Right lobe of liver (tissue), 6 donors: ENCODE measurements around the gene DCX. TPM values are rescaled to one million over a fixed set of nuclear protein-coding genes. Genes with fewer than 3 reads are reported as not detected.

ENCODE experiments used
- ATAC-seq, 4 donors: fragments of 200-7000 bp; cut with Tn5 transposase; one replicate each; pipeline ENCODE4 v1.9.1; 2020; ENCODE audit warnings: mild to moderate bottlenecking in 4 of 4, moderate library complexity in 4 of 4
- DNase-seq, 3 donors: peaks; one replicate each; pipeline ENCODE4 v3.0.0-alpha.2; 2020
- H3K27ac ChIP-seq, 3 donors: fragments of 200-600 bp; one replicate each; pipeline ENCODE4 v1.8.0; 2022
- H3K27me3 ChIP-seq, 2 donors: fragments of 200-600 bp; one replicate each; pipeline ENCODE4 v1.8.0; 2022
- H3K36me3 ChIP-seq, 4 donors: fragments of 200-600 bp; sonication (generic) in 1 of 4; one replicate each; pipeline versions ENCODE4 v1.5.1 to v1.8.0; 2017 to 2022; ENCODE audit warnings: control low read depth in 1 of 4
- H3K4me1 ChIP-seq, 4 donors: fragments of 200-600 bp; sonication (generic) in 1 of 4; one replicate each; pipeline versions ENCODE4 v1.5.1 to v1.8.0; 2017 to 2022; ENCODE audit warnings: control low read depth in 1 of 4
- H3K4me3 ChIP-seq, 3 donors: fragments of 200-600 bp; one replicate each; pipeline ENCODE4 v1.8.0; 2022
- H3K9me3 ChIP-seq, 4 donors: fragments of 200-600 bp; sonication (generic) in 1 of 4; one replicate each; pipeline versions ENCODE4 v1.5.1 to v1.8.0; 2017 to 2022; ENCODE audit warnings: control low read depth in 1 of 4
- POLR2A ChIP-seq: fragments of 450-650 bp; IDR thresholded peaks from one replicate; pipeline ENCODE4 v1.6.1; 2017; ENCODE audit warnings: antibody characterized with exemption, mild to moderate bottlenecking
- WGBS: methylation state at CpG from one replicate; pipeline ENCODE4 v1.1.6; 2018; ENCODE audit warnings: low coverage, low lambda C conversion rate; ENCODE audit not compliant: insufficient coverage; ENCODE audit errors: missing lambda C conversion rate; 5-methylcytosine and 5-hydroxymethylcytosine counted together
- intact Hi-C, 2 donors: fragments of 100-400 bp; cut with DNase I; formaldehyde crosslinking; loops; one replicate each; pipeline versions ENCODE4 v1.11.2 to v1.14.1; 2022
- total RNA-seq, 6 experiments: library from RNA; depleted of rRNA in 2 of 6; stranded (reverse); fragments of >200 nt in 2 of 6; fragmentation: NEBNext Ultra II Directional in 3 of 6; extraction: Animal tissue kit (Norgen Biotek cat#: 25700) in 3 of 6; gene quantifications; one replicate each; pipeline versions ENCODE4 v1.1.0 to v1.2.4, GENCODE V29; 2016 to 2023
- TF ChIP-seq, protein P1 (sequence below), 4 donors: fragments of 200-600 bp in 3 of 4; fragments of 450-650 bp in 1 of 4; IDR thresholded peaks; one replicate each; pipeline versions ENCODE4 v1.5.1 to v1.8.0; 2016 to 2022; ENCODE audit warnings: antibody characterized with exemption in 4 of 4, mild to moderate bottlenecking in 2 of 4
- donor health status: DM: no; HTN: yes; CAD: no.
- donor health status: DM: no; HTN: no; CAD: no.
- donor health status: DM: no; HTN: no; CAD: no.
- donor health status: DM: no; HTN: yes; CAD: no.
- donor health status: DM: no; HTN: yes; CAD: no.

Gene DCX
- total RNA-seq, 6 experiments from 2014 or later, result 0.09 to 0.25 (median 0.25) TPM; not detected in 3

DNA sequence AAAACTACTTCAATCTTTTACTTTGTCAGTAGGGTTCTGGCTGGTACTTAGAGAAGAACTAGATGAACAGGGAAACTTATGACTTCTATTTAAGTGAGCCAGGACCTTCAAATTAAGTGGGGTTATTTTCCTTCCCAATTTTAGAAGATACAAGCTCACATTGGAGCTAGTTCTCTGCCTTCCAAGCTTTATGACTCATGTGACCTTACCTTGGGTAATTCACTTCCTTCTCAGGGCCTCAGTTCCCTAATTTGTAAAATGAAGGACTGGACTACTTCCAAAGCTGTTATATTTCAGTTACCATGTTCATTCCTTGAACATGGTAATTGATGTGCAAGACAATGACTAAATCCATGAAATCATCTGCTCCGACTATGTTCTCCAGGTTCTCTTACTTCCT lies 32.0 kb upstream of the DCX start:
- no peak overlapping the region for H3K27ac ChIP-seq
- 40% methylated on average over 1 of the region's 1 CpG for WGBS
- TF ChIP-seq, protein P1, sequence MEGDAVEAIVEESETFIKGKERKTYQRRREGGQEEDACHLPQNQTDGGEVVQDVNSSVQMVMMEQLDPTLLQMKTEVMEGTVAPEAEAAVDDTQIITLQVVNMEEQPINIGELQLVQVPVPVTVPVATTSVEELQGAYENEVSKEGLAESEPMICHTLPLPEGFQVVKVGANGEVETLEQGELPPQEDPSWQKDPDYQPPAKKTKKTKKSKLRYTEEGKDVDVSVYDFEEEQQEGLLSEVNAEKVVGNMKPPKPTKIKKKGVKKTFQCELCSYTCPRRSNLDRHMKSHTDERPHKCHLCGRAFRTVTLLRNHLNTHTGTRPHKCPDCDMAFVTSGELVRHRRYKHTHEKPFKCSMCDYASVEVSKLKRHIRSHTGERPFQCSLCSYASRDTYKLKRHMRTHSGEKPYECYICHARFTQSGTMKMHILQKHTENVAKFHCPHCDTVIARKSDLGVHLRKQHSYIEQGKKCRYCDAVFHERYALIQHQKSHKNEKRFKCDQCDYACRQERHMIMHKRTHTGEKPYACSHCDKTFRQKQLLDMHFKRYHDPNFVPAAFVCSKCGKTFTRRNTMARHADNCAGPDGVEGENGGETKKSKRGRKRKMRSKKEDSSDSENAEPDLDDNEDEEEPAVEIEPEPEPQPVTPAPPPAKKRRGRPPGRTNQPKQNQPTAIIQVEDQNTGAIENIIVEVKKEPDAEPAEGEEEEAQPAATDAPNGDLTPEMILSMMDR (IDR thresholded peaks at IDR 0.05), result no peak
- TF ChIP-seq POLR2A, result no peak
- DNase-seq (no peak), ATAC-seq (no peak)
- no peaks in the 10 kb centered on the region for H3K36me3 ChIP-seq
- intact Hi-C loops, result no loop called here
- H3K4me3 ChIP-seq, result no peak overlapping the region
- H3K9me3 ChIP-seq, result no peaks in the 10 kb centered on the region
- no peaks in the 10 kb centered on the region for H3K4me1 ChIP-seq
- H3K27me3 ChIP-seq, result peaks cover 0 to 5% of the 10 kb centered on the region in 2 donors

DNA sequence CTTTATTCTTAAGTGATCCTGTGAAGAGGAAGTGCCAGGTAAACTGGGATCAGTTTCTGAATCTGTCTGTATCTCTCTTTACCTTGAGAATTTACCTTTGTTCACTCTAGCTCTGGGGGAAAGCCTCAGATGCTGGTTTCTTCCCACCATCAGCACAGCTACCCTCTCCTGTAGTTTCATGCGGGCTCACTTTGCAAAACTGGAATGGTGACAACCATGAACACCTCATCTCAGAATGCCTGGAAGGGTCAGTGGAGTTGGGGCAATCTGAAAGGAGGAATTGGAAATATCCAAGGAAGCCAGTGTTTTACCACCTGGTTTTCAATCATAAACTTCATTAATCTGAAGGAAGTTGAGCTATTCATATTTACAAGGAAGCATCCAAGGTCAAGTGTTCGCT lies 30.8 kb upstream of the DCX start:
- intact Hi-C loops, result no loop called here
- no peak for ATAC-seq

DNA sequence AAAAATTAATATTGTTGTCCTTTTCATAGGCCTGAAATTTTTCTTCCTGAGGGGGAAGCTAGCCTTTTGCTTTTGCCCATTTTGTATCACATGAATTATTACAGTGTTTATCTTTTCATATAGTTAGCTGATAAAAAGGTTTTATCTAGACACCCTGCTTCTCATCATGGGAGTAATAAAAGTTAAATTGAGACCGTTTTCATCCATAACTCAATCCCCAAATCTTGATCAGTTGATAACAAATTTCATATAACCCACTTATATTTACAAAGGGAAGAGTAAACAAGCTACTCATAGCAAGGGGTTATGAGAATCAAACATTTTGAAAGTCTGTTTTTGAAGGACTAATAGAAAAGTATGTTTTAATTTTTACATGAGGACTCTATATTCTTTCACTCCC lies 23.5 kb upstream of the DCX start:
- no peaks in the 10 kb centered on the region for H3K36me3 ChIP-seq
- intact Hi-C loops, result no loop called here
- H3K27ac ChIP-seq, result no peak overlapping the region
- DNase-seq, result no peak
- 13% methylated on average over 1 of the region's 1 CpG for WGBS
- peaks cover 0 to 6% of the 10 kb centered on the region in 2 donors for H3K27me3 ChIP-seq
- H3K4me3 ChIP-seq, result no peak overlapping the region
- no peak for TF ChIP-seq POLR2A
- TF ChIP-seq, protein P1 (IDR thresholded peaks at IDR 0.05), result no peak
- H3K4me1 ChIP-seq, result no peaks in the 10 kb centered on the region
- no peaks in the 10 kb centered on the region for H3K9me3 ChIP-seq
- no peak for ATAC-seq

More for the DNA sequence above, 30.8 kb upstream of the DCX start:
- Histone ChIP-seq H3K27me3 (peaks cover 0 to 6% of the 10 kb centered on the region in 2 donors), H3K9me3 (no peaks in the 10 kb centered on the region), H3K36me3 (no peaks in the 10 kb centered on the region), H3K4me1 (no peaks in the 10 kb centered on the region), H3K27ac (no peak overlapping the region), H3K4me3 (no peak overlapping the region)
- WGBS, result 48% methylated on average over 2 of the region's 2 CpGs
- DNase-seq, result no peak
- no peak for TF ChIP-seq POLR2A
- TF ChIP-seq, protein P1 (IDR thresholded peaks at IDR 0.05), result no peak

DNA sequence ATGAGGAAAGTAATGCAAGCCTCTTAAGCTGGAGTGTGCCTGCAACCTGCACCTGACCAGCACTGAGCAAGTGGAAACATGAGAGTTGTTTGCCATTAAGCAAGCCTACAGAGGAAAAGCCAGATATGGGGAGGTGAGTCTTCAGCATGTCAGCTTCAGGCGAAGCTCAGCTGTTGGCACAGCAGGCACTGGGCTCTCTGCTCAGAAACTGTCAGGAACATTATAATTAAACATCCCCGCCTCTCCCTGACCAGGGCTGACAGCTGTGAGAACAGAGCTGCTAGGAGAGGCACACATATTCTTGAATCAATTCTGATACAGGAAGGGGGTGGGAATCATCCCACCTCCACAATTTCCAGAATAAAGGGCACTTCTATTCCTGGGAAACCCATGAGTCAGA lies 19.0 kb upstream of the DCX start:
- WGBS, result no CpG with 5 or more reads among the region's 2 CpGs
- no peak overlapping the region for H3K4me3 ChIP-seq
- intact Hi-C loops, result no loop called here
- ATAC-seq (no peak), DNase-seq (no peak)
- TF ChIP-seq, protein P1 (IDR thresholded peaks at IDR 0.05), result no peak
- no peak for TF ChIP-seq POLR2A
- H3K36me3 ChIP-seq, result no peaks in the 10 kb centered on the region
- no peaks in the 10 kb centered on the region for H3K4me1 ChIP-seq
- H3K27ac ChIP-seq, result no peak overlapping the region
- no peaks in the 10 kb centered on the region for H3K9me3 ChIP-seq
- no peaks in the 10 kb centered on the region for H3K27me3 ChIP-seq

DNA sequence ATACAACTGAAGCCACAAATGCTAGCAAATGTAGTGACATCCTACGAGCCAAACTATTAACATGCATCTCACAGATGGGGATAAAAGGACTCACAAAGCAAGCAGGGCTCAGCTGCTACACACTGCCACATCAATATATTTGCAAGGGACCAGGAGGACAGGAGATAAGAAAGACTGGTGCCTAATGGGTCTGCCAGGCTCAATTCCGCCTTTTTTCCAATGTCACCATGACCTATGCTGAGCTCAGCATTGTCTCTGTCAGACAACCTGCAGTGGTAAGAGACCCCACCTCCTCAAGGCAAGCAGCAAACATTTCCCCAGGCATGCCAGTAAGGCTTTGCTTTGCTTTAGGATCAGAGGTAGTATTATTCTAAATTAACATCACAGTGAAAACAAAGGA lies 435 bp downstream of the DCX start:
- DNase-seq, result no peak
- no peaks in the 10 kb centered on the region for H3K9me3 ChIP-seq
- no peak overlapping the region for H3K27ac ChIP-seq
- ATAC-seq, result no peak
- peaks cover 8 to 9% of the 10 kb centered on the region in 2 donors for H3K27me3 ChIP-seq
- H3K4me1 ChIP-seq, result no peaks in the 10 kb centered on the region
- intact Hi-C loops, result no loop called here
- no peak overlapping the region for H3K4me3 ChIP-seq
- TF ChIP-seq POLR2A, result no peak
- TF ChIP-seq, protein P1 (IDR thresholded peaks at IDR 0.05), result no peak
- no peaks in the 10 kb centered on the region for H3K36me3 ChIP-seq
- WGBS, result 43% methylated on average over 2 of the region's 2 CpGs
